HepG2 (cell line): ENCODE data around the gene DAB1. TPM values are rescaled to one million over a fixed set of nuclear protein-coding genes. Genes with fewer than 3 reads are reported as not detected.

Experiments used
- ATAC-seq: fragments of 200-7000 bp; cut with Tn5 transposase; 3 replicates; pipeline ENCODE4 v1.9.1; 2020; ENCODE audit warnings: mild to moderate bottlenecking, moderate library complexity
- BruUV-seq: library from RNA; stranded (reverse); fragments of 400-500 nt; replicated peaks from 2 replicates; lab custom pipeline; 2021; lab: Mats Ljungman, UMichigan
- CTCF ChIA-PET: fragments of 300-600 bp; formaldehyde crosslinking; extraction: SDS; loops from one replicate; lab custom pipeline; 2021; ENCODE audit warnings: low total read pairs, inconsistent platforms, low intra/inter-chr PET ratio; lab: Yijun Ruan, JAX
- POLR2A ChIA-PET: fragments of 350-600 bp; sonication (Branson Sonifier 250); formaldehyde crosslinking; loops from one replicate; lab custom pipeline; 2020; ENCODE audit warnings: antibody characterized with exemption, inconsistent platforms; lab: Yijun Ruan, JAX
- DNase-seq: peaks from one replicate; pipeline ENCODE4 v3.0.0-alpha.2; 2015; ENCODE audit warnings: low spot score
- FAIRE-seq: peaks from 3 replicates; lab custom pipeline; 2011; peaks lifted over from hg19 to GRCh38; lab: Jason Lieb, UNC
- H2AFZ ChIP-seq: one replicate; pipeline ENCODE4 v1.6.1; 2011; ENCODE audit warnings: low read length, inconsistent platforms
- H3K27ac ChIP-seq: fragments of 300-600 bp; 3 replicates; pipeline ENCODE4 v1.8.0; 2011; ENCODE audit warnings: mixed run types, mild to moderate bottlenecking, mixed read lengths, low read length, inconsistent platforms; ENCODE audit not compliant: insufficient read depth; ENCODE audit errors: extremely low read length
- H3K27me3 ChIP-seq, 2 experiments: fragments of 200-600 bp in 1 of 2; 2 replicates in 1 of 2; 3 replicates in 1 of 2; pipeline versions ENCODE4 v1.6.0 to v1.8.0; 2011; ENCODE audit warnings: low read length in 2 of 2, mild to moderate bottlenecking in 2 of 2, moderate library complexity in 2 of 2, inconsistent platforms in 1 of 2; ENCODE audit not compliant: insufficient read depth in 2 of 2, control insufficient read depth in 1 of 2
- H3K36me3 ChIP-seq, 2 experiments: fragments of 200-600 bp in 1 of 2; replicated peaks in 1 of 2; 2 replicates in 1 of 2; 3 replicates in 1 of 2; pipeline versions ENCODE4 v1.5.1 to v1.8.0; 2011; ENCODE audit warnings: low read length in 2 of 2, inconsistent platforms in 1 of 2; ENCODE audit not compliant: insufficient read depth in 2 of 2, control insufficient read depth in 1 of 2
- H3K4me1 ChIP-seq: 2 replicates; pipeline ENCODE4 v1.5.1; 2012; ENCODE audit warnings: low read length, inconsistent platforms; ENCODE audit not compliant: insufficient read depth
- H3K4me2 ChIP-seq: 2 replicates; pipeline ENCODE4 v1.6.0; 2011; ENCODE audit warnings: low read depth, low read length, inconsistent platforms
- H3K4me3 ChIP-seq, 3 experiments: fragments of 200-600 bp in 1 of 3; sonication (generic), shearing (Covaris generic) in 1 of 3; replicated peaks in 1 of 3; 2 replicates each; pipeline ENCODE4 v1.5.1; 2011 to 2016; ENCODE audit warnings: low read length in 3 of 3, inconsistent platforms in 2 of 3, low read depth in 2 of 3, mild to moderate bottlenecking in 2 of 3, control low read depth in 1 of 3, mixed read lengths in 1 of 3; ENCODE audit not compliant: insufficient read depth in 1 of 3
- H3K79me2 ChIP-seq: one replicate; pipeline ENCODE4 v1.6.1; 2011; ENCODE audit warnings: low read length, inconsistent platforms; ENCODE audit not compliant: insufficient read depth
- H3K9ac ChIP-seq: 2 replicates; pipeline ENCODE4 v1.6.0; 2011; ENCODE audit warnings: mild to moderate bottlenecking, low read depth, low read length, inconsistent platforms; ENCODE audit not compliant: insufficient read depth
- H3K9me3 ChIP-seq: 2 replicates; pipeline ENCODE4 v1.5.1; 2012; ENCODE audit warnings: mild to moderate bottlenecking, low read length
- H4K20me1 ChIP-seq: 2 replicates; pipeline ENCODE4 v1.6.0; 2011; ENCODE audit warnings: inconsistent platforms, mild to moderate bottlenecking, low read length, moderate library complexity; ENCODE audit not compliant: insufficient read depth
- BATF2 ChIP-seq: sonication (generic); formaldehyde crosslinking; IDR thresholded peaks from 2 replicates; pipeline ENCODE4 v1.8.0; 2022; ENCODE audit warnings: mild to moderate bottlenecking, missing genetic modification reagents, moderate library complexity
- FOXJ3 ChIP-seq: sonication (generic); formaldehyde crosslinking; IDR thresholded peaks from 2 replicates; pipeline ENCODE4 v1.4.0; 2020; ENCODE audit warnings: missing genetic modification reagents, mild to moderate bottlenecking, borderline replicate concordance
- NFYB ChIP-seq: sonication (generic); formaldehyde crosslinking; IDR thresholded peaks from 2 replicates; pipeline ENCODE4 v1.4.0; 2020; ENCODE audit warnings: missing genetic modification reagents
- SAP130 ChIP-seq: IDR thresholded peaks from 2 replicates; pipeline ENCODE4 v1.6.1; 2016; ENCODE audit warnings: low read depth
- SMAD1 ChIP-seq: sonication (generic); formaldehyde crosslinking; IDR thresholded peaks from 2 replicates; pipeline ENCODE4 v1.4.0; 2020; ENCODE audit warnings: missing genetic modification reagents, low read depth, mild to moderate bottlenecking, borderline replicate concordance
- ZBTB2 ChIP-seq: sonication (generic); formaldehyde crosslinking; IDR thresholded peaks from 2 replicates; pipeline ENCODE4 v1.8.0; 2022; ENCODE audit warnings: low read depth, missing genetic modification reagents
- ZBTB7A ChIP-seq: sonication (generic); formaldehyde crosslinking; IDR thresholded peaks from 2 replicates; pipeline ENCODE4 v1.8.0; 2022; ENCODE audit warnings: mild to moderate bottlenecking, missing genetic modification reagents
- ZNF580 ChIP-seq: IDR thresholded peaks from 2 replicates; pipeline ENCODE4 v1.6.1; 2016; ENCODE audit warnings: low read depth, borderline replicate concordance
- ZNF614 ChIP-seq: IDR thresholded peaks from 2 replicates; pipeline ENCODE4 v1.6.1; 2018; ENCODE audit warnings: missing biosample characterization, missing genetic modification reagents, inconsistent platforms, borderline replicate concordance
- WGBS: methylation state at CpG from one replicate; pipeline ENCODE4 v1.1.6; 2017; ENCODE audit warnings: low lambda C conversion rate; 5-methylcytosine and 5-hydroxymethylcytosine counted together
- in situ Hi-C: cut with HindIII; loops from 2 replicates; pipeline ENCODE4 v1.10.0; 2017; ENCODE audit warnings: low pct_unique_long_range_greater_than_20kb; ENCODE audit not compliant: extremely low pct_ligation_motif_present
- intact Hi-C: fragments of 100-400 bp; cut with micrococcal nuclease; formaldehyde crosslinking; loops from one replicate; pipeline ENCODE4 v1.10.0; 2022; ENCODE audit not compliant: unreplicated experiment
- polyA plus RNA-seq, 8 experiments: library from polyadenylated mRNA; depleted of rRNA in 3 of 8; stranded (reverse) in 7 of 8; unstranded in 1 of 8; fragments of >200 nt; fragmentation: Illumina TruSeq in 4 of 8; extraction: Trizol in 4 of 8; gene quantifications; 2 replicates each; pipeline versions ENCODE4 v1.2.1 to v1.2.3, GENCODE V29; 2011 to 2016; ENCODE audit warnings: low read depth in 4 of 8, missing spikeins in 1 of 8, mixed read lengths in 1 of 8; ENCODE audit not compliant: insufficient read depth in 1 of 8
- total RNA-seq, 5 experiments: library from RNA; depleted of rRNA; stranded (reverse); fragments of >200 nt; fragmentation: Illumina TruSeq; extraction: Trizol; gene quantifications; 2 replicates each; pipeline ENCODE4 v1.2.3, GENCODE V29; 2016; ENCODE audit warnings: low read depth in 1 of 5
- TF ChIP-seq, protein P1 (sequence below): sonication (generic); formaldehyde crosslinking; IDR thresholded peaks from 2 replicates; pipeline ENCODE4 v1.9.0; 2021; ENCODE audit warnings: missing genetic modification reagents, mild to moderate bottlenecking, borderline replicate concordance

Gene DAB1
- total and polyA plus RNA-seq, 2 of the 13 experiments (the other 11 are each of a cell fraction or from before 2014, with no cell fraction given): 0.04 to 0.13 TPM

GRCh38 chr1:57423135-57423655, 665 bp downstream of the DAB1 start:
- Histone ChIP-seq H3K9ac (no peak overlapping the region), H4K20me1 (no peaks in the 10 kb centered on the region), H3K4me1 (peaks cover 18% of the 10 kb centered on the region), H3K79me2 (no peaks in the 10 kb centered on the region), H3K9me3 (no peaks in the 10 kb centered on the region), H3K36me3 (no peaks in the 10 kb centered on the region), H3K4me2 (peak overlapping the region; percentile 39; the same call in 1 of the 2 replicates), H3K27ac (no peak overlapping the region), H2AFZ (no peak overlapping the region), H3K27me3 (peaks cover 9 to 51% of the 10 kb centered on the region in 2 experiments), H3K4me3 (peak overlapping the region in 1 of 3 experiments; percentile 33; a peak in 1 of 6 replicates)
- in situ Hi-C loops: loop anchor here (10.0 kb wide), 1 partner anchor 622 kb away; no protein-coding TSS in a partner anchor
- ChIA-PET CTCF (no interaction called here), POLR2A (no interaction called here)
- BruUV-seq: no TSS peak
- no peak for FAIRE-seq
- intact Hi-C loops: loop anchor here (2.0 to 10.0 kb wide), 3 partner anchors 42 to 349 kb away; no protein-coding TSS in a partner anchor
- no peak for DNase-seq
- 4% methylated on average over 36 of the region's 36 CpGs for WGBS
- no peak; the same call in 2 of the 3 replicates for ATAC-seq
- TF ChIP-seq ZNF614 (CRISPR knock-in tag) (no peak), ZBTB2 (CRISPR knock-in tag) (no peak), NFYB (CRISPR knock-in tag) (no peak), BATF2 (no peak), SMAD1 (CRISPR knock-in tag) (no peak), FOXJ3 (no peak), ZBTB7A (CRISPR knock-in tag) (no peak), ZNF580 (CRISPR knock-in tag) (no peak), SAP130 (CRISPR knock-in tag) (no peak)
- TF ChIP-seq, protein P1, sequence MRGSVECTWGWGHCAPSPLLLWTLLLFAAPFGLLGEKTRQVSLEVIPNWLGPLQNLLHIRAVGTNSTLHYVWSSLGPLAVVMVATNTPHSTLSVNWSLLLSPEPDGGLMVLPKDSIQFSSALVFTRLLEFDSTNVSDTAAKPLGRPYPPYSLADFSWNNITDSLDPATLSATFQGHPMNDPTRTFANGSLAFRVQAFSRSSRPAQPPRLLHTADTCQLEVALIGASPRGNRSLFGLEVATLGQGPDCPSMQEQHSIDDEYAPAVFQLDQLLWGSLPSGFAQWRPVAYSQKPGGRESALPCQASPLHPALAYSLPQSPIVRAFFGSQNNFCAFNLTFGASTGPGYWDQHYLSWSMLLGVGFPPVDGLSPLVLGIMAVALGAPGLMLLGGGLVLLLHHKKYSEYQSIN (CRISPR knock-in tag): no peak
